Mesodermal cell (in vitro differentiated cells): ENCODE measurements around the gene RNF145.
"Not testable (repeated sequence)": the region's sequence is repeated elsewhere in the genome, so short reads cannot be mapped to it uniquely, and the experiment has no call there.

Experiments used
- H3K27ac ChIP-seq: 2 replicates; pipeline ENCODE4 v1.7.0; 2013; ENCODE audit warnings: mild to moderate bottlenecking, low read depth, low read length, moderate library complexity; ENCODE audit not compliant: severe bottlenecking
- H3K36me3 ChIP-seq: 2 replicates; pipeline ENCODE4 v1.7.1; 2013; ENCODE audit warnings: mild to moderate bottlenecking, low read length, moderate library complexity; ENCODE audit not compliant: control insufficient read depth, insufficient read depth
- H3K4me1 ChIP-seq: one replicate; pipeline ENCODE4 v1.7.1; 2013; ENCODE audit warnings: mild to moderate bottlenecking, low read length; ENCODE audit not compliant: insufficient read depth, control insufficient read depth, poor library complexity, severe bottlenecking
- H3K4me3 ChIP-seq: 2 replicates; pipeline ENCODE4 v1.7.0; 2013; ENCODE audit warnings: low read length, control low read depth, mild to moderate bottlenecking; ENCODE audit not compliant: insufficient read depth, poor library complexity, severe bottlenecking; ENCODE audit errors: extremely low read depth
- H3K9me3 ChIP-seq: 2 replicates; pipeline ENCODE4 v1.7.1; 2013; ENCODE audit warnings: mild to moderate bottlenecking, low read length, moderate library complexity; ENCODE audit not compliant: control insufficient read depth
- WGBS, 2 experiments: methylation state at CpG; one replicate each; pipeline ENCODE4 v1.1.5; 2013; ENCODE audit warnings: missing lambda C conversion rate in 2 of 2; ENCODE audit not compliant: insufficient coverage in 2 of 2; 5-methylcytosine and 5-hydroxymethylcytosine counted together

Gene RNF145

GRCh38 chr5:159118958-159119659, 90.2 kb downstream of the RNF145 start:
- not testable (repeated sequence) for H3K4me1 ChIP-seq, H3K27ac ChIP-seq, H3K36me3 ChIP-seq, H3K4me3 ChIP-seq, H3K9me3 ChIP-seq
- WGBS, 2 experiments = 94 to 97% methylated on average over 22 to 27 of the region's 39 CpGs

DNA sequence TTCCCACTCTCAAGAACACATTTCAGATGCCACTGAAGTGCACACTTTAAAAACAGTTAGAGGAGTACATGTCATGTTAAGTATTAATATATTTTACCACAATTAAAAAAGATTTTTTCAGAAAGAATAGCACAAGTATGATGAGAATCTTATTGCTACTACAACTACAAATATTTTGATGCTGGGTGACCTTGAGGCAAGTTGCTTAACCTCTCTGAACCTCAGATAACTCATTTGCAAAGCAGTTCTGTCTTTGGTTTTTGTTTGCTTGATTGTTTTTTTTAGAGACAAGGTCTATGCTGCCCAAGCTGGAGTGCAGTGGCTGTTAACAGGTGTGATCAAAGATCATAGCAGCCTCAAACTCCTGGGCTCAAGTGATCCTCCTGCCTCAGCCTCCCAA, 95.9 kb downstream of the RNF145 start:
- no peaks in the 10 kb centered on the region for H3K4me1 ChIP-seq
- no peak overlapping the region for H3K4me3 ChIP-seq
- no peaks in the 10 kb centered on the region for H3K9me3 ChIP-seq
- no peaks in the 10 kb centered on the region for H3K36me3 ChIP-seq
- no peak overlapping the region for H3K27ac ChIP-seq

DNA sequence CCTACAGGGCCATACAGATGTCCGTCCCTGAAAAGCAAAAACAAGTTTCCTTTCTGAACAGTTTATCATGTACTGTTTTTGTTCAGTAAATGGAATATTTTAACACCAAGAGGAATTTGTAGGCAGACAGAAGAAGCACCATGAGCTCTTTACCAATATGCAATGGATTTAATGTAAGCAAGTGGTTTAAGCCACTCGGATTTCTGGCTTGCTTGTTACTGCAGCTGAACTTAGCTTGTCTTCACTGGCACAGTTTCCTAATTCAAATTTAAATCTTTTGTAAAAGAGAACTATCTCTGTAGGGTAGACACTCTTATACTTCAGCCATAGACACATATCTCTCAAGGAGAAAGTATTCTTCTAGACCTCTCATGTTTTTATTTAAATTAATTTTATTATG, 96.9 kb downstream of the RNF145 start:
- Histone ChIP-seq H3K27ac (no peak overlapping the region), H3K4me1 (no peaks in the 10 kb centered on the region), H3K9me3 (no peaks in the 10 kb centered on the region), H3K36me3 (no peaks in the 10 kb centered on the region), H3K4me3 (no peak overlapping the region)
- no CpG with 5 or more reads among the region's 2 CpGs for WGBS, 2 experiments
